ENCODE data around the gene LLGL1. TPM values are rescaled to one million over a fixed set of nuclear protein-coding genes. Genes with fewer than 3 reads are reported as not detected.

Gene LLGL1
- total RNA-seq, 1 donor from 2014 or later = 70.5 TPM

GRCh38 chr17:18248300-18248731 is 22.9 kb downstream of the LLGL1 start:
- no peaks in the 10 kb centered on the region for H3K9me3 ChIP-seq (ENCODE audit: low read depth)
- Mint-ChIP-seq H3K27ac (peak overlapping the region; percentile 80), H3K27me3 (ENCODE audit: insufficient read depth, low read depth) (peaks cover 12% of the 10 kb centered on the region), H3K4me3 (no peak overlapping the region), H3K36me3 (peaks cover 10% of the 10 kb centered on the region), H3K4me1 (peaks cover 21% of the 10 kb centered on the region), H3K9me3 (no peaks in the 10 kb centered on the region)
- H3K27me3 ChIP-seq = no peaks in the 10 kb centered on the region
- H3K4me2 ChIP-seq = no peak overlapping the region
- H3F3A ChIP-seq (ENCODE audit: low read depth) = peaks cover 32% of the 10 kb centered on the region
- H3K79me2 ChIP-seq (ENCODE audit: low read depth) = no peaks in the 10 kb centered on the region
- H4K20me1 ChIP-seq (ENCODE audit: low read depth) = peaks cover 40% of the 10 kb centered on the region
- peaks cover 9% of the 10 kb centered on the region for H3K4me1 ChIP-seq
- DNase-seq (ENCODE audit: low spot score) = peak; percentile 72
- no peak overlapping the region for H3K27ac ChIP-seq
- TF ChIP-seq, protein P1, sequence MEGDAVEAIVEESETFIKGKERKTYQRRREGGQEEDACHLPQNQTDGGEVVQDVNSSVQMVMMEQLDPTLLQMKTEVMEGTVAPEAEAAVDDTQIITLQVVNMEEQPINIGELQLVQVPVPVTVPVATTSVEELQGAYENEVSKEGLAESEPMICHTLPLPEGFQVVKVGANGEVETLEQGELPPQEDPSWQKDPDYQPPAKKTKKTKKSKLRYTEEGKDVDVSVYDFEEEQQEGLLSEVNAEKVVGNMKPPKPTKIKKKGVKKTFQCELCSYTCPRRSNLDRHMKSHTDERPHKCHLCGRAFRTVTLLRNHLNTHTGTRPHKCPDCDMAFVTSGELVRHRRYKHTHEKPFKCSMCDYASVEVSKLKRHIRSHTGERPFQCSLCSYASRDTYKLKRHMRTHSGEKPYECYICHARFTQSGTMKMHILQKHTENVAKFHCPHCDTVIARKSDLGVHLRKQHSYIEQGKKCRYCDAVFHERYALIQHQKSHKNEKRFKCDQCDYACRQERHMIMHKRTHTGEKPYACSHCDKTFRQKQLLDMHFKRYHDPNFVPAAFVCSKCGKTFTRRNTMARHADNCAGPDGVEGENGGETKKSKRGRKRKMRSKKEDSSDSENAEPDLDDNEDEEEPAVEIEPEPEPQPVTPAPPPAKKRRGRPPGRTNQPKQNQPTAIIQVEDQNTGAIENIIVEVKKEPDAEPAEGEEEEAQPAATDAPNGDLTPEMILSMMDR (IDR thresholded peaks at IDR 0.05) = peak; percentile 81
- no peak for TF ChIP-seq EZH2 (IDR thresholded peaks at IDR 0.05)
- H3K9ac ChIP-seq = no peak overlapping the region
- no peak overlapping the region for H2AFZ ChIP-seq (replicated peaks)
- H3K36me3 ChIP-seq = no peaks in the 10 kb centered on the region
- no peak overlapping the region for H3K4me3 ChIP-seq

GRCh38 chr17:18248811-18249210 is 23.4 kb downstream of the LLGL1 start:
- no peak overlapping the region for H2AFZ ChIP-seq (replicated peaks)
- no peak overlapping the region for H3K4me2 ChIP-seq
- H3K9ac ChIP-seq = no peak overlapping the region
- peaks cover 32% of the 10 kb centered on the region for H3F3A ChIP-seq (ENCODE audit: low read depth)
- H3K9me3 ChIP-seq (ENCODE audit: low read depth) = no peaks in the 10 kb centered on the region
- peaks cover 12% of the 10 kb centered on the region for H3K27me3 Mint-ChIP-seq (ENCODE audit: insufficient read depth, low read depth)
- TF ChIP-seq EZH2 (IDR thresholded peaks at IDR 0.05) (no peak), EZH2phosphoT487 (IDR thresholded peaks at IDR 0.05) (no peak)
- TF ChIP-seq, protein P1 (IDR thresholded peaks at IDR 0.05) = no peak
- H3K27me3 ChIP-seq = no peaks in the 10 kb centered on the region
- peaks cover 40% of the 10 kb centered on the region for H4K20me1 ChIP-seq (ENCODE audit: low read depth)
- no peak overlapping the region for H3K4me3 ChIP-seq
- H3K4me1 ChIP-seq = peaks cover 9% of the 10 kb centered on the region
- peaks cover 10% of the 10 kb centered on the region for H3K36me3 Mint-ChIP-seq
- H3K79me2 ChIP-seq (ENCODE audit: low read depth) = no peaks in the 10 kb centered on the region
- no peaks in the 10 kb centered on the region for H3K9me3 Mint-ChIP-seq
- no peak overlapping the region for H3K27ac Mint-ChIP-seq
- H3K4me1 Mint-ChIP-seq = peaks cover 21% of the 10 kb centered on the region
- no peak overlapping the region for H3K27ac ChIP-seq
- no peak overlapping the region for H3K4me3 Mint-ChIP-seq
- H3K36me3 ChIP-seq = no peaks in the 10 kb centered on the region
- no peak for DNase-seq (ENCODE audit: low spot score)

DNA sequence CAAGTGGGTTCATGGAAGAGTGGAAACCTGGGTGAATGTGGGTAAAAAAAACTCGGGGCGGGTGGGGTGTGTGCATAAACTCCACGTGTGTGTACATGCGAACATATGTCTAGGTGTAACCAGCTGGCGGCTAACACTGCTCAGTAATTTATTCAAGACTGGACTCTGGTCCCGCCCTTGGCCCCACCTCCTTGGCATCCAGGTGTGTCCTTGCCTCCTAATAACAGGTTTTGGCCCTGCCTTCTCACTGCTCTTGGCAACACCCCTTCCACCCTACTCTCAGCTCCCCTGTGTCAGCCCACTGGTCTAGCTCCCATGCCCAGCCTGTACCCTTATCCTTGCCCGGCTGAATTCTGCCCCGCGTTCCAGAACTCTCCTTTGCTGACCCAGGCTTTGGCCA is 24.8 kb downstream of the LLGL1 start:
- Histone ChIP-seq H3K36me3 (no peaks in the 10 kb centered on the region), H3K27me3 (no peaks in the 10 kb centered on the region), H3K4me1 (peaks cover 9% of the 10 kb centered on the region), H3K4me3 (no peak overlapping the region), H4K20me1 (ENCODE audit: low read depth) (peaks cover 42% of the 10 kb centered on the region), H3K9ac (no peak overlapping the region), H3K4me2 (no peak overlapping the region), H3F3A (ENCODE audit: low read depth) (peaks cover 27% of the 10 kb centered on the region), H3K79me2 (ENCODE audit: low read depth) (no peaks in the 10 kb centered on the region), H3K27ac (no peak overlapping the region), H2AFZ (replicated peaks) (no peak overlapping the region), H3K9me3 (ENCODE audit: low read depth) (no peaks in the 10 kb centered on the region)
- no peak for DNase-seq (ENCODE audit: low spot score)
- H3K27ac Mint-ChIP-seq = no peak overlapping the region
- H3K36me3 Mint-ChIP-seq = peaks cover 10% of the 10 kb centered on the region
- TF ChIP-seq, protein P1 (IDR thresholded peaks at IDR 0.05) = no peak
- no peak for TF ChIP-seq EZH2 (IDR thresholded peaks at IDR 0.05)
- TF ChIP-seq EZH2phosphoT487 (IDR thresholded peaks at IDR 0.05) = no peak
- no peak overlapping the region for H3K4me3 Mint-ChIP-seq
- H3K27me3 Mint-ChIP-seq (ENCODE audit: insufficient read depth, low read depth) = peaks cover 11% of the 10 kb centered on the region
- H3K9me3 Mint-ChIP-seq = no peaks in the 10 kb centered on the region
- peaks cover 21% of the 10 kb centered on the region for H3K4me1 Mint-ChIP-seq
